ENCODE measurements around the gene FHOD1.
A peak's percentile ranks its signal among the peaks of the same experiment; 100 is the strongest.

FHOD1 gene

DNA sequence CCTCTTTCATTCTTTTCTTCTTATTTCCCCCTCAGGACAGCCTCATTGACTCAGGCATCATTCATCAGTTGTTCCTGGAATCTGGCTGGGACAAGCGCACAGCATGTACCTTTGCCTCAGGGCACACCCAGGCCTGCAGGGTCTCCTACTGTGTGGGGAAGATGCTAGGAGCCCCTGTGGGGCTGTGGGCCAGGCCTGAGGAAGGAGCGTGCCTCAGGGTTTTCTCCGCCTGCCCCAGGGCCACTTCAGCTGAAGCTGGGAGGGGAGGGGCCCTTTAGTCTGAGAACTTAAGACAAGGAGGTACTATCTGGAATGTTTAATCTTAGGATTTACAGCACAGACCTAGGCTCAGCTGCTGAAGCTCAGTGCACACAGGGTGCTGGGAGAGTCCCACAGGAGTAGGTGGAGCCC lies 40.4 kb downstream of the FHOD1 start:
- DNase-seq: no peak

- DNase-seq: no peak
Observed at GRCh38 chr16:67206129-67206837, 41.0 kb downstream of the FHOD1 start.

DNA sequence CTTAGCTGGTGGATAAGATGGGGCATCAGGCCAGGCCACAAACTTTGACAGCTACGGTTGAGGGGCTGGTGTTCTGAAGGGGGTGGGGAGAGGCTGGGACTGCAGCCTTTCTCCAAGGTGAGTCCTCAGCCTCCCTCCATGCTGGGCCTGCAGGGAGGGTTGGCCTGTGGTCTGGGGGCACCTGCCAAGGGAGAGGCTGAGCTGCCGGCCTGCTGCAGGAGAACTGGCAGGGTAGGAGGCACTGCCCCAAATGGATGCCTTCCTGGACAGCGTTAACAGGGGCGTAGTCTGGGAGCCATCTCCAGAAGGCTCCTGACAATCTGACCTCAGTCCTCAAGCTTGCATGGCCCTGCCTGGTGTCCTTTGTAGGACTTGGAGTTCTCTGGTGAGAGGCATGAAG lies 43.2 kb downstream of the FHOD1 start:
- no peak for DNase-seq

DNA sequence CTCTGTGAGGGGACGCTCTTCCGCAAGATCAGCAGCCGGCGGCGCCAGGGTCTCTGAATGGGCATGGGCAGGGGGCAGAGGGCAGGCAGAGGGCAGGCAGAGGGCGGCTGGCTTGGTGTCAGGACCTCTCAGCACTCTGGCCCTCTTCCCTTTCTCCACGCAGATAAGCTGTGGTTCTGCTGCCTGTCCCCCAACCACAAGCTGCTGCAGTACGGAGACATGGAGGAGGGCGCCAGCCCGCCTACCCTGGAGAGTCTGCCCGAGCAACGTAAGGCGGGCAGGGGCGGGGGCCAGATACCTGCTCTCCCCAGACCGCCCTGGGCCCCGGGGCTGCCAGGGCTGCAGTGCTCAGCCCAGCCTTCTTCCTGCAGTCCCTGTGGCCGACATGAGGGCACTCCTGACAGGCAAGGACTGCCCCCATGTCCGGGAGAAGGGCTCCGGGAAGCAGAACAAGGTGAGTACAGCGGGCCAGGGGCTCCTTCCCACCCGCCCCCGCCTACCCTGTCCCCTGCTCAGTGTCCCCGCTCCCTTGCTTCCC lies 44.3 kb downstream of the FHOD1 start:
- DNase-seq: no peak

DNA sequence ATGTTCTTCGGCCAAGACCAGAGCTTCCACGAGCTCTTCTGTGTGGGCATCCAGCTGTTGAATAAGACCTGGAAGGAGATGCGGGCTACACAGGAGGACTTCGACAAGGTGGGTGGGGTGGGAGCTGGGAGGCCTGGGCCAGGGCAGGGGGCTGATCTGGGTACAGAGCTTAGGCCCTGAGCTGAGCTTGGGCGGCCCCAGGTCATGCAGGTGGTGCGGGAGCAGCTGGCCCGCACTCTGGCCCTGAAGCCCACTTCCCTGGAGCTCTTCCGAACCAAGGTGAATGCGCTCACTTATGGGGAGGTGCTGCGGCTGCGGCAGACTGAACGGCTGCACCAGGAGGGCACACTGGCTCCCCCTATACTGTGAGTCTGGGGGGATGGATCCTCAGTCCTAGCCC lies 44.9 kb downstream of the FHOD1 start:
- DNase-seq: no peak

GRCh38 chr16:67201411-67202345 lies 45.6 kb downstream of the FHOD1 start:
- no peak for DNase-seq

- no peak for DNase-seq
Observed at GRCh38 chr16:67200491-67200890, 46.8 kb downstream of the FHOD1 start.

DNA sequence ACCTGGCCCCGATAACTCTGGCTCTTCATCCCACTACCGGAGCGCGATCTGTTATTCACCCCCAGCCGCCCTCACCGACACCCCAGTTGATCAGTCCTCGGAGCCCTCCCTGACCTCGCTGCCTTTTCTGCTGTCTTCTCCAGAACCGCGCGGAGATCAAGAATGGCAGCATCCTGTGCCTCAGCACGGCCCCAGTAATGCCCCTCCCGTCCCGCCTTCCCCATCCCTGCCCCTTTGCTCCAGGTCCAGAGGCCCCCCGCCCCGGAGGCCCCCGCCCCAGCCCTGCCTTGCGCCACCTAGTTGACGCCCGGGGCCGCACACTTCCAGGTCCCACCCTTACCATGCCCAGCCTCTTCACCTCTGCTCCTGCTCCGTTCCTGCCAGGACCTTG lies 47.5 kb downstream of the FHOD1 start:
- DNase-seq: no peak

- DNase-seq: no peak
Observed at GRCh38 chr16:67199011-67199807, 48.1 kb downstream of the FHOD1 start, which contains the start of gene ELMO3. Gene ELMO3 (plus strand): TSS chr16:67199131. CDS start chr16:67199327, 196 bp downstream.

DNA sequence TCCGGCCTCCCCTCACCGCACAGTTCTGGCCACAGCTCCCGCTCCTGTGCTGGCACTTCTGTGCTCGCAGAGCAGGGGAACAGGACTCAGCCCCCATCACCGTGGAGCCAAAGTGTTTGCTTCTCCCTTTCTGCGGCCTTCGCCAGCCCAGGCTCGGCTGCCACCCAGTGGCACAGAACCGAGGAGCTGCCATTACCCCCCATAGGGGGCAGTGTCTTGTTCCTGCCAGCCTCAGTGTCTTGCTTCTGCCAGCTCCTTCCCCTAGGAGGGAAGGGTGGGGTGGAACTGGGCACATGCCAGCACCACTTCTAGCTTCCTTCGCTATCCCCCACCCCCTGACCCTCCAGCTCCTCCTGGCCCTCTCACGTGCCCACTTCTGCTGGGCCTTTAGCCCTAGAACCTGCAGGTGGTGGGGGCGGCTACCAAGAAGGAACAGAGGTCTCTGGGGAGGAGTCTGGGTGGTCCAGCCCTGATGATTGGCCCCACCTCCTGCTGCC lies 49.0 kb downstream of the FHOD1 start:
- DNase-seq: no peak

DNA sequence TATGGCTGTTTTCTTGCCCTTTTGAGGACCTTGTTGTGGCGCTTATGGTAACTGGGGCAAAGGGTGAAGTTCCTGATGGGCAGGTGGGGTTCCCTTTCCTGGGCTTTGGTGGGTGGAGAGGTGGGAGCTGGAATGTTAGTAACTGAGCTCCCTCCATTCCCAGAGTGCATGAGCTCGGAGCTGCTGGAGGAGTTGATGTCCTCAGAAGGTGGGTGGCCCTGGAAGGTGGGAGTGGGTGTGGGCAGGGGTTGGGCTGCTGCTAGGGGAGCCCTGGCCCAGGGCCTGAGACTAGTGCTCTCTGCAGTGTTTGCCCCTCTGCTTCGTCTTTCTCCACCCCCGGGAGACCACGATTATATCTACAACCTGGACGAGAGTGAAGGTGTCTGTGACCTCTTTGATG lies 49.6 kb downstream of the FHOD1 start:
- DNase-seq: no peak

- no peak for DNase-seq
Observed at GRCh38 chr16:67196881-67197280, 50.4 kb downstream of the FHOD1 start.

DNA sequence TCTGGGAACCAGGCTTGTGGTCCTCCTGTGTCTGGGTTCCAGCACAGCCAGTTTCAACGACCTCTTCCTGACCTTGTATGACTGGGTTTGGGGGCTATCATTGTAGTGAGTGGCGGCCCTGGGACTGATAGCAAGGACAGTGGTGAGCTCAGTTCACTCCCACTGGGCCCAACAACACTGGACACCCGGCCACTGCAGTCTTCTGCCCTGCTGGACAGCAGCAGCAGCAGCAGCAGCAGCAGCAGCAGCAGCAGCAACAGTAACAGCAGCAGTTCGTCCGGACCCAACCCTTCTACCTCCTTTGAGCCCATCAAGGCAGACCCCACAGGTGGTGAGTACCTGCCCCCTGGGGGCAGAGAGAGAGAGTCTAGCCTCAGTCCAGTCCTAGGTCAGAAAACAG lies 51.6 kb downstream of the FHOD1 start:
- no peak for DNase-seq

DNA sequence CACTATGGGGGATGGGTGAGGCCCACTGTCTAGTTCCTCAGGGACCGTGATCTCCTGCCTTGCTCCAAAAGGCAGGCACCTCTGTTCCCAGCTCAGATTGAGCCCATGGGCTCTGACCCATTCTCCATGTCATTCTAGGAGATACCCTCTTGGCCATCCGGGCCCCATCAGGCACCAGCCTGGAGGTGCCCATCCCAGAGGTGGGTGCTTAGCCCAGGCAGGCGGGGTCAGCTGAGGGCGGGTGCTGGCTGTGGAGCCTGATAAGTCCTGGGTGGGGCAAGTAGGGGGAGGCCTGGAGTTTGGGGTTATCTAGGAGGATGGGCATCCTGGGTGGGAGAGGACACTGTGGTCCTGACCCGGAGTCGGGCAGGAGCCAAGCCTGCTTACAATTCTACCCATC lies 53.0 kb downstream of the FHOD1 start:
- no peak for DNase-seq

DNA sequence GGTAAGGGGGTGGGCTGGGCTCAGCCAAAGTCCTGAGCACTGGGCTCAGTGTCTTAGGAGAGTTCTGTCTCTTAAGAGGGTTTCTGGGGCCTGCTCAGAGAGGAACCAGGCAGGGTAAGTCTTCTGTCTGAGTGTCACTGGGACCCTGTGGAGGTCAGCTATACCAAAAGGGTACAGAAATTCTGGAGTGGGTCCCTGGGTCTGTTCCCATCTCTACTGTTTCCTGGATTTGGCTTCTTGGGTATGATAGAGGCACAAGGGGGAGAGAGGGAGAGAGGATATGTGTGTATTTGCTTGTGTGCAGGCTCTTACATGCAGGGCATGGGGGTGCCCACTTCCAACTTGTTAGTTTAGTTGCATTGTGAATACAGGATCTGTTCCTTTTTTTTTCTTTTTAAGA lies 53.7 kb downstream of the FHOD1 start:
- DNase-seq: no peak

GRCh38 chr16:67192781-67193361 lies 54.4 kb downstream of the FHOD1 start:
- no peak for DNase-seq

- DNase-seq: peak; percentile 77
Observed at GRCh38 chr16:67191995-67192681, 55.1 kb downstream of the FHOD1 start, which contains the start of gene E2F4. Gene E2F4 (plus strand): TSS chr16:67192155. CDS start chr16:67192228, 73 bp downstream.

- no peak for DNase-seq
Observed at GRCh38 chr16:67191411-67191994, 55.8 kb downstream of the FHOD1 start.

DNA sequence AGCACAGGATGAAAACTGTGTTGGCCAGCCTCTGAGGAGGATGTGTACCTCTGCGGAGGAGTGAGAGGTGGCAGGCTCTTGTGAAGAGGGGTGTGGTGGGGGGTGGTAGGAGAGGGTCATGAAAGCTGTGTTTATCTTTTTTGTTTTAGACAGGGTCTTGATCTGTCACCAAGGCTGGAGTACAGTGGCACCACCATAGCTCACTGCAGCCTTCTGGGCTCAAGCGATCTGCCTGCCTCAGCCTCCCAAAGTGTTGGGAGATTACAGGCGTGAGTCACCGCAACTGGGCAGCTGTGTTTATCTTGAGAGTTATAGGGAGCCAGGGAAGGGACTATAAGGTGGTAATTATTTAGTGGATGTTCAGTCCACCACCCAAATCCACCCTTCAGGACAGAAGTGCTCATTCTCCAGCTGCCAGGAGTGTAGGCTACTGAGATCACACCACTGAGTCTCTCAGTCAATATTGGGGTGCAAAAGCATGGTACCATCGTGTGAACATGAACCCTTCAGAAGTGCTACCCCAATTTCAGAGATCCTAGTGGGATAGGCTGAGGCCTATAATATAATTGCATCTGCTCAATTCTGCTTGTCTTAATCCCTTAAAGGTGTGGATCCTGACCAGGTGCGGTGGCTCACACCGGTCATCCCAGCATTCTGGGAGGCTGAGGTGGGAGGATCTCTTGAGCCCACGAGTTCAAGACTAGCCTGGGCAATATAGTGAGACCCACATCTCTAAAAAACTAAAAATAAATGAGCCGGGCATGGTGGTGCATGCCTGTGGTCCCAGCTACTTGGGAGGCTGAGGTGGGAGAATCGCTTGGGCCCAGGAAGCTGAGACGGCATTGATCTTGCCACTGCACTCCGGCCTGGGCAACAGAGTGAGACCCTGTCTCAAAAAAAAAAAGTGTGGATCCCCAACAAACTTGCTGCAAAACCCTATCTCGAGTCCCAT lies 56.6 kb downstream of the FHOD1 start:
- DNase-seq: no peak

GRCh38 chr16:67190041-67190440 lies 57.2 kb downstream of the FHOD1 start, which contains the start of gene EXOC3L1:
Gene EXOC3L1 (minus strand): TSS chr16:67190136. CDS start chr16:67189676, 460 bp downstream.
- DNase-seq: no peak
